HG03025 (cell line): ENCODE measurements around the gene FCAMR.

Experiments
- ATAC-seq: cut with Tn5 transposase; IDR thresholded peaks from one replicate; pipeline ENCODE4 v1.9.1; 2021; ENCODE audit warnings: mild to moderate bottlenecking, moderate library complexity; ENCODE audit not compliant: unreplicated experiment, low FRiP score

The FCAMR gene

GRCh38 chr1:206960676-206961386 is 9.4 kb downstream of the FCAMR start:
- ATAC-seq = no peak

GRCh38 chr1:206958144-206958543 is 12.1 kb downstream of the FCAMR start:
- no peak for ATAC-seq

- ATAC-seq = no peak
These were observed 12.6 kb downstream of the FCAMR start for GRCh38 chr1:206957639-206958038.

GRCh38 chr1:206955476-206956451 is 14.5 kb downstream of the FCAMR start:
- no peak for ATAC-seq

- ATAC-seq = no peak
These were observed 15.6 kb downstream of the FCAMR start for GRCh38 chr1:206954459-206955342.

GRCh38 chr1:206953626-206954025 is 16.6 kb downstream of the FCAMR start:
- ATAC-seq = no peak

GRCh38 chr1:206953126-206953525 is 17.1 kb downstream of the FCAMR start:
- no peak for ATAC-seq

- ATAC-seq = no peak
These were observed 18.1 kb downstream of the FCAMR start for GRCh38 chr1:206952171-206952570.

- ATAC-seq = no peak
These were observed 18.8 kb downstream of the FCAMR start for GRCh38 chr1:206951318-206952100.

- ATAC-seq = no peak
These were observed 20.6 kb downstream of the FCAMR start for GRCh38 chr1:206949641-206950040.

- no peak for ATAC-seq
These were observed 21.1 kb downstream of the FCAMR start for GRCh38 chr1:206949208-206949607.

- ATAC-seq = no peak
These were observed 23.0 kb downstream of the FCAMR start for GRCh38 chr1:206947255-206947654.

- no peak for ATAC-seq
These were observed 24.0 kb downstream of the FCAMR start, which contains the start of gene PIGR for GRCh38 chr1:206946261-206946660. Gene PIGR (minus strand): TSS chr1:206946466. CDS start chr1:206940531, 5,935 bp downstream.

GRCh38 chr1:206945779-206946178 is 24.5 kb downstream of the FCAMR start:
- no peak for ATAC-seq

- ATAC-seq = no peak
These were observed 25.6 kb downstream of the FCAMR start for GRCh38 chr1:206944703-206945102.

- ATAC-seq = no peak
These were observed 28.4 kb downstream of the FCAMR start for GRCh38 chr1:206941766-206942418.

- no peak for ATAC-seq
These were observed 29.7 kb downstream of the FCAMR start for GRCh38 chr1:206940588-206940936.

- ATAC-seq = no peak
These were observed 30.2 kb downstream of the FCAMR start for GRCh38 chr1:206939841-206940587.

GRCh38 chr1:206939131-206939530 is 31.1 kb downstream of the FCAMR start:
- no peak for ATAC-seq
